A549 (cell line): ENCODE results near the gene TBC1D16.

Experiments used
- CEBPB ChIP-seq, 2 experiments: fragments of >200 bp in 1 of 2; sonication (Bioruptor Twin) in 1 of 2; formaldehyde crosslinking in 1 of 2; IDR thresholded peaks; 2 replicates each; pipeline ENCODE4 v1.6.1; 2012 to 2016
- CTCF ChIP-seq: fragments of >200 bp; sonication (Bioruptor Twin); formaldehyde crosslinking; IDR thresholded peaks from 3 replicates; pipeline ENCODE4 v1.5.1; 2016
- EP300 ChIP-seq, 2 experiments: fragments of >200 bp; sonication (Bioruptor Twin); formaldehyde crosslinking; IDR thresholded peaks; 2 replicates in 1 of 2; 3 replicates in 1 of 2; pipeline ENCODE4 v1.6.1; 2016 to 2017
- POLR2A ChIP-seq: IDR thresholded peaks from 2 replicates; pipeline ENCODE4 v1.6.1; 2012; ENCODE audit warnings: mild to moderate bottlenecking, low read length
- POLR2AphosphoS2 ChIP-seq: conservative IDR thresholded peaks from 2 replicates; pipeline ENCODE4 v1.6.1; 2012; ENCODE audit warnings: low read length, improper control_type of control experiment, inconsistent platforms
- ZSCAN20 ChIP-seq: fragments of 250-450 bp; sonication (Bioruptor Pico); IDR thresholded peaks from 2 replicates; pipeline ENCODE4 v1.8.0; 2022; ENCODE audit warnings: mild to moderate bottlenecking, moderate library complexity

DNA sequence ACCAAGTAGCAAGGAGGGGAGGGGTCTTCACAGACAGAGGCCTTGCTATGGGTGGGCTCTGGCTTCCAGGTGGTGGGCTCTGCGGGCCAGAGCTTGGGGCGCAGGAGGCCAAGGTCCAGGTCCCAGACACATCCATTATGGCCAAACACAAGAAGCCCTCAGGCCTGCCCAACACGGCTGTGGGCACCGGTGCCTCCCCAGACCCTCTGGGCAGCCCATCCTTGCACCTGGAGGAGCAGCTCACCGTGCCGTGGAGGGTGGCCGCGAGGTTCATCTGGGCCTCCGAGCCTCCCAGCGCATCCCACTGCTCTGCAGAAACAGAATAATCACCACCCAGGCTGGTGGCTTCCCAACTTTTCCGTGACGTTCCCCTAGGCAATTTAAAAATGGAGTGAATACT, 55.9 kb downstream of the TBC1D16 start:
- no peak for TF ChIP-seq POLR2A
- no peak for TF ChIP-seq CTCF
- TF ChIP-seq POLR2AphosphoS2: no peak
- TF ChIP-seq ZSCAN20 (CRISPR knock-in tag): no peak
- no peak for TF ChIP-seq EP300 (IDR thresholded peaks at IDR 0.05)
- no peak for TF ChIP-seq CEBPB (IDR thresholded peaks at IDR 0.05)
